ENCODE results near the gene BPIFA3. TPM values are rescaled to one million over a fixed set of nuclear protein-coding genes. Genes with fewer than 3 reads are reported as not detected.
"Not testable (repeated sequence)": the region's sequence is repeated elsewhere in the genome, so short reads cannot be mapped to it uniquely, and the experiment has no call there.

BPIFA3 gene
- polyA plus RNA-seq, 1 donor from 2014 or later: not detected

DNA sequence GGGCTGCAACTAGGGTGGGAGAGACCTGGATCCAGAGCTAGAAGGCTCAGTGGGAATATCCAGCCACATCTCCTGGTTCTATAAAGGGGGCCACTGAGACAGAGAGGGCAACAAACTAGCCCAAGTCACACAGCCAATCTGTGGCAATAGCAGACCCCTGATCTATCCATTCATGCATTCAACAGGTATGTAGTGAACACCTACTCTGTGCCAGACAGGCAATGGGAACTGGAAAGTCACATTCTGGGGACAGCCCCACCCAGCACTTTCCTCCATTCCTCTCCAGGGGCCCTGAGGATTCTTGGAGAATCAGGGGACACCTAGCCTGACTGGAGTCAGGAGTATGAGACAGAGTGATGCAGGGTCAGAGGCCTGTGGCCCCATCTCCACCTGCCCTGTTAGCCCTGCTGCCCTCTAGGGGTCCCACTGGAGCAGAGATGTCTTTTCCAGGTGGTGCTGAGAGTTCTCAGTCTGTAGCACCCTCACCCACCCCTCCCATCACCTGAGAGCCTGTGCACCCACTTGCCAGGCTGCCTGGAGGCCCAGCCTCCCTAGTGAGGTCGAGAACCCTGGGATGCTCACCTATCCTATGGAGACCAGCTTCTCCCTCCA is 35.6 kb upstream of the BPIFA3 start:
- no peak overlapping the region for H3K9ac ChIP-seq (ENCODE audit: low read length)
- no peak overlapping the region for H3K4me3 ChIP-seq (ENCODE audit: low read length)
- no peak overlapping the region for H3K4me2 ChIP-seq (ENCODE audit: low read length)
- H3K79me2 ChIP-seq (replicated peaks; ENCODE audit: insufficient read depth, low read length): no peaks in the 10 kb centered on the region
- no peaks in the 10 kb centered on the region for H3K27me3 ChIP-seq (ENCODE audit: insufficient read depth, low read depth, low read length)
- H3K9me3 ChIP-seq (ENCODE audit: low read length): no peaks in the 10 kb centered on the region
- H3F3A ChIP-seq (ENCODE audit: insufficient read depth, low read length, poor library complexity, severe bottlenecking): no peaks in the 10 kb centered on the region
- no peaks in the 10 kb centered on the region for H4K20me1 ChIP-seq (ENCODE audit: insufficient read depth)
- H3K36me3 ChIP-seq (ENCODE audit: insufficient read depth, low read length): no peaks in the 10 kb centered on the region
- H3K27ac ChIP-seq (ENCODE audit: low read length): no peak overlapping the region
- no peak overlapping the region for H2AFZ ChIP-seq (ENCODE audit: low read depth, low read length)
- TF ChIP-seq EZH2 (IDR thresholded peaks at IDR 0.05; ENCODE audit: borderline replicate concordance, insufficient read depth, low read length, poor library complexity, severe bottlenecking) (no peak), RAD21 (conservative IDR thresholded peaks at IDR 0.05) (no peak), SMC3 (conservative IDR thresholded peaks at IDR 0.05; ENCODE audit: poor library complexity) (no peak), MXI1 (conservative IDR thresholded peaks at IDR 0.05; ENCODE audit: poor library complexity, severe bottlenecking) (no peak), POLR2AphosphoS5 (IDR thresholded peaks at IDR 0.05) (no peak), EP300 (conservative IDR thresholded peaks at IDR 0.05; ENCODE audit: poor library complexity, severe bottlenecking) (no peak), TAF1 (IDR thresholded peaks at IDR 0.05; ENCODE audit: low read depth) (no peak)
- TF ChIP-seq, protein P1, sequence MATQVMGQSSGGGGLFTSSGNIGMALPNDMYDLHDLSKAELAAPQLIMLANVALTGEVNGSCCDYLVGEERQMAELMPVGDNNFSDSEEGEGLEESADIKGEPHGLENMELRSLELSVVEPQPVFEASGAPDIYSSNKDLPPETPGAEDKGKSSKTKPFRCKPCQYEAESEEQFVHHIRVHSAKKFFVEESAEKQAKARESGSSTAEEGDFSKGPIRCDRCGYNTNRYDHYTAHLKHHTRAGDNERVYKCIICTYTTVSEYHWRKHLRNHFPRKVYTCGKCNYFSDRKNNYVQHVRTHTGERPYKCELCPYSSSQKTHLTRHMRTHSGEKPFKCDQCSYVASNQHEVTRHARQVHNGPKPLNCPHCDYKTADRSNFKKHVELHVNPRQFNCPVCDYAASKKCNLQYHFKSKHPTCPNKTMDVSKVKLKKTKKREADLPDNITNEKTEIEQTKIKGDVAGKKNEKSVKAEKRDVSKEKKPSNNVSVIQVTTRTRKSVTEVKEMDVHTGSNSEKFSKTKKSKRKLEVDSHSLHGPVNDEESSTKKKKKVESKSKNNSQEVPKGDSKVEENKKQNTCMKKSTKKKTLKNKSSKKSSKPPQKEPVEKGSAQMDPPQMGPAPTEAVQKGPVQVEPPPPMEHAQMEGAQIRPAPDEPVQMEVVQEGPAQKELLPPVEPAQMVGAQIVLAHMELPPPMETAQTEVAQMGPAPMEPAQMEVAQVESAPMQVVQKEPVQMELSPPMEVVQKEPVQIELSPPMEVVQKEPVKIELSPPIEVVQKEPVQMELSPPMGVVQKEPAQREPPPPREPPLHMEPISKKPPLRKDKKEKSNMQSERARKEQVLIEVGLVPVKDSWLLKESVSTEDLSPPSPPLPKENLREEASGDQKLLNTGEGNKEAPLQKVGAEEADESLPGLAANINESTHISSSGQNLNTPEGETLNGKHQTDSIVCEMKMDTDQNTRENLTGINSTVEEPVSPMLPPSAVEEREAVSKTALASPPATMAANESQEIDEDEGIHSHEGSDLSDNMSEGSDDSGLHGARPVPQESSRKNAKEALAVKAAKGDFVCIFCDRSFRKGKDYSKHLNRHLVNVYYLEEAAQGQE (IDR thresholded peaks at IDR 0.05; ENCODE audit: borderline replicate concordance): no peak
- TF ChIP-seq, protein P2, sequence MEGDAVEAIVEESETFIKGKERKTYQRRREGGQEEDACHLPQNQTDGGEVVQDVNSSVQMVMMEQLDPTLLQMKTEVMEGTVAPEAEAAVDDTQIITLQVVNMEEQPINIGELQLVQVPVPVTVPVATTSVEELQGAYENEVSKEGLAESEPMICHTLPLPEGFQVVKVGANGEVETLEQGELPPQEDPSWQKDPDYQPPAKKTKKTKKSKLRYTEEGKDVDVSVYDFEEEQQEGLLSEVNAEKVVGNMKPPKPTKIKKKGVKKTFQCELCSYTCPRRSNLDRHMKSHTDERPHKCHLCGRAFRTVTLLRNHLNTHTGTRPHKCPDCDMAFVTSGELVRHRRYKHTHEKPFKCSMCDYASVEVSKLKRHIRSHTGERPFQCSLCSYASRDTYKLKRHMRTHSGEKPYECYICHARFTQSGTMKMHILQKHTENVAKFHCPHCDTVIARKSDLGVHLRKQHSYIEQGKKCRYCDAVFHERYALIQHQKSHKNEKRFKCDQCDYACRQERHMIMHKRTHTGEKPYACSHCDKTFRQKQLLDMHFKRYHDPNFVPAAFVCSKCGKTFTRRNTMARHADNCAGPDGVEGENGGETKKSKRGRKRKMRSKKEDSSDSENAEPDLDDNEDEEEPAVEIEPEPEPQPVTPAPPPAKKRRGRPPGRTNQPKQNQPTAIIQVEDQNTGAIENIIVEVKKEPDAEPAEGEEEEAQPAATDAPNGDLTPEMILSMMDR (IDR thresholded peaks at IDR 0.05; ENCODE audit: poor library complexity, severe bottlenecking): no peak
- no peaks in the 10 kb centered on the region for H3K9me2 ChIP-seq (ENCODE audit: insufficient read depth, low read length)

DNA sequence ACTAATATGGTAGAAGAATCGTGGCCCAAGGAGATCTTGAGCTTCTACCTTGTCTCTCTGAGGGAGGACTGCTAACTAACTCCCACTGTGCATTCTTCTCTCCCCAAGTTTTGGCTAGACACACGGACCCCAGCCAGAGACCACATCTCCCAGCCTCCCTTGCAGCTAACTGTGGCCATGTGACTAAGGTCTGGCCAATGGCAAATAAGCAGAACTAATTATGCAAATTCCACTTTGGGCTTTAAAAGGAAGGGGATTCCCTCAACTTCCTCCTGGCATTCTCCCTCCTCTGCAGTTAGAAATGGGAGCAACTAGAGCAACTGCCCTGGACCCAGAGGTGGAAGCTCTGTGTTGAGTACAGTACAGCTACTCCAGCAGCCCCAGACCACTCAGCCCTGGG is 33.8 kb upstream of the BPIFA3 start:
- no peak overlapping the region for H3K9ac ChIP-seq (ENCODE audit: low read length)
- TF ChIP-seq RAD21 (conservative IDR thresholded peaks at IDR 0.05): no peak
- no peak for TF ChIP-seq POLR2AphosphoS5 (IDR thresholded peaks at IDR 0.05)
- no peak for TF ChIP-seq MXI1 (conservative IDR thresholded peaks at IDR 0.05; ENCODE audit: poor library complexity, severe bottlenecking)
- TF ChIP-seq EP300 (conservative IDR thresholded peaks at IDR 0.05; ENCODE audit: poor library complexity, severe bottlenecking): no peak
- no peak for TF ChIP-seq TAF1 (IDR thresholded peaks at IDR 0.05; ENCODE audit: low read depth)
- no peak for TF ChIP-seq EZH2 (IDR thresholded peaks at IDR 0.05; ENCODE audit: borderline replicate concordance, insufficient read depth, low read length, poor library complexity, severe bottlenecking)
- TF ChIP-seq, protein P1 (IDR thresholded peaks at IDR 0.05; ENCODE audit: borderline replicate concordance): no peak
- TF ChIP-seq, protein P2 (IDR thresholded peaks at IDR 0.05; ENCODE audit: poor library complexity, severe bottlenecking): no peak
- no peak for TF ChIP-seq SMC3 (conservative IDR thresholded peaks at IDR 0.05; ENCODE audit: poor library complexity)
- H3K27ac ChIP-seq (ENCODE audit: low read length): no peak overlapping the region
- H3K4me3 ChIP-seq (ENCODE audit: low read length): no peak overlapping the region
- H3K79me2 ChIP-seq (replicated peaks; ENCODE audit: insufficient read depth, low read length): no peaks in the 10 kb centered on the region
- H3K36me3 ChIP-seq (ENCODE audit: insufficient read depth, low read length): no peaks in the 10 kb centered on the region
- no peak overlapping the region for H3K4me2 ChIP-seq (ENCODE audit: low read length)
- no peaks in the 10 kb centered on the region for H4K20me1 ChIP-seq (ENCODE audit: insufficient read depth)
- no peak overlapping the region for H2AFZ ChIP-seq (ENCODE audit: low read depth, low read length)
- no peaks in the 10 kb centered on the region for H3K9me3 ChIP-seq (ENCODE audit: low read length)
- H3F3A ChIP-seq (ENCODE audit: insufficient read depth, low read length, poor library complexity, severe bottlenecking): no peaks in the 10 kb centered on the region
- H3K9me2 ChIP-seq (ENCODE audit: insufficient read depth, low read length): no peaks in the 10 kb centered on the region
- H3K27me3 ChIP-seq (ENCODE audit: insufficient read depth, low read depth, low read length): no peaks in the 10 kb centered on the region

DNA sequence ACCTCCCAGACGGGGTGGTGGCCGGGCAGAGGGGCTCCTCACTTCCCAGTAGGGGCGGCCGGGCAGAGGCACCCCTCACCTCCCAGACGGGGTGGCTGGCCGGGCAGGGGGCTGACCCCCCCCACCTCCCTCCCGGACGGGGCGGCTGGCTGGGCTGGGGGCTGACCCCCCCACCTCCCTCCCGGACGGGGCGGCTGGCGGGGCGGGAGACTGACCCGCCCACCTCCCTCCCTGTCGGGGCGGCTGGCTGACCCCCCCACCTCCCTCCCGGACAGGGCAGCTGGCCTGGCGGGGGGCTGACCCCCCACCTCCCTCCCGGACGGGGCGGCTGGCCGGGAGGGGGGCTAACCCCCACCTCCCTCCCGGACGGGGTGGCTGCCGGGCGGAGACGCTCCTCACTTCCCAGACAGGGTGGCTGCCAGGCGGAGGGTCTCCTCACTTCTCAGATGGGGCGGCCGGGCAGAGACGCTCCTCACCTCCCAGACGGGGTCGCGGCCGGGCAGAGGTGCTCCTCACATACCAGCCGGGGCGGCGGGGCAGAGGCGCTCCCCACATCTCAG is 32.0 kb upstream of the BPIFA3 start:
- H3K27me3 ChIP-seq (ENCODE audit: insufficient read depth, low read depth, low read length); H3K79me2 ChIP-seq (replicated peaks; ENCODE audit: insufficient read depth, low read length); H2AFZ ChIP-seq (ENCODE audit: low read depth, low read length); H3K4me2 ChIP-seq (ENCODE audit: low read length); H3K9me2 ChIP-seq (ENCODE audit: insufficient read depth, low read length); H3F3A ChIP-seq (ENCODE audit: insufficient read depth, low read length, poor library complexity, severe bottlenecking); H3K9me3 ChIP-seq (ENCODE audit: low read length); H3K27ac ChIP-seq (ENCODE audit: low read length); H3K4me3 ChIP-seq (ENCODE audit: low read length); H4K20me1 ChIP-seq (ENCODE audit: insufficient read depth); H3K36me3 ChIP-seq (ENCODE audit: insufficient read depth, low read length); H3K9ac ChIP-seq (ENCODE audit: low read length): not testable (repeated sequence)
